ENCODE data around the gene PTPA. TPM values are rescaled to one million over a fixed set of nuclear protein-coding genes. Genes with fewer than 3 reads are reported as not detected.
"Not testable (repeated sequence)": the region's sequence is repeated elsewhere in the genome, so short reads cannot be mapped to it uniquely, and the experiment has no call there.

The PTPA gene
- total RNA-seq, 1 experiment from 2014 or later = 91.8 TPM

GRCh38 chr9:129124506-129125069 is 13.4 kb downstream of the PTPA start:
- Mint-ChIP-seq H3K4me1 (ENCODE audit: insufficient read depth, unreplicated experiment) (peaks cover 10% of the 10 kb centered on the region), H3K27ac (ENCODE audit: low read depth, unreplicated experiment) (peak overlapping the region; percentile 16), H3K27me3 (ENCODE audit: insufficient read depth, unreplicated experiment) (no peaks in the 10 kb centered on the region), H3K4me3 (ENCODE audit: unreplicated experiment) (no peak overlapping the region), H3K9me3 (ENCODE audit: unreplicated experiment) (no peaks in the 10 kb centered on the region), H3K36me3 (ENCODE audit: insufficient read depth, unreplicated experiment) (peaks cover 62% of the 10 kb centered on the region)
- no TSS peak for BruUV-seq (replicated peaks)
- ChIA-PET POLR2A (interaction anchor here (0.7 to 2.9 kb wide), 8 partner anchors 11 to 500 kb away, joined by 3 to 20 read pairs (median 6); partner anchors contain the start of genes CRAT, IER5L and PTPA), CTCF (interaction anchor here (0.6 to 2.8 kb wide), 5 partner anchors 9 to 615 kb away, joined by 3 to 12 read pairs (median 3); no protein-coding TSS in a partner anchor)
- intact Hi-C loops (cut with micrococcal nuclease) = loop anchor here (1.0 kb wide), 1 partner anchor 16 kb away; no protein-coding TSS in a partner anchor
- TF ChIP-seq CTCF (IDR thresholded peaks at IDR 0.05; ENCODE audit: unreplicated experiment) = no peak
- DNase-seq (ENCODE audit: unreplicated experiment) = no peak

GRCh38 chr9:129125478-129125877 is 14.3 kb downstream of the PTPA start:
- Mint-ChIP-seq H3K36me3 (ENCODE audit: insufficient read depth, unreplicated experiment) (peaks cover 63% of the 10 kb centered on the region), H3K4me1 (ENCODE audit: insufficient read depth, unreplicated experiment) (peaks cover 10% of the 10 kb centered on the region), H3K27ac (ENCODE audit: low read depth, unreplicated experiment) (peak overlapping the region; percentile 16), H3K9me3 (ENCODE audit: unreplicated experiment) (no peaks in the 10 kb centered on the region), H3K4me3 (ENCODE audit: unreplicated experiment) (no peak overlapping the region), H3K27me3 (ENCODE audit: insufficient read depth, unreplicated experiment) (no peaks in the 10 kb centered on the region)
- ChIA-PET POLR2A (interaction anchor here (0.7 to 2.9 kb wide), 12 partner anchors 12 to 501 kb away, joined by 3 to 20 read pairs (median 4); partner anchors contain the start of genes CRAT, IER5L and PTPA), CTCF (interaction anchor here (0.5 to 2.8 kb wide), 8 partner anchors 9 to 1602 kb away, joined by 3 to 12 read pairs (median 4); no protein-coding TSS in a partner anchor)
- TF ChIP-seq CTCF (IDR thresholded peaks at IDR 0.05; ENCODE audit: unreplicated experiment) = no peak
- no TSS peak for BruUV-seq (replicated peaks)
- intact Hi-C loops (cut with micrococcal nuclease) = loop anchor here (1.0 kb wide), 1 partner anchor 15 kb away; no protein-coding TSS in a partner anchor
- peak; percentile 97 for DNase-seq (ENCODE audit: unreplicated experiment)

- ChIA-PET POLR2A (interaction anchor here (1.7 to 2.9 kb wide), 3 partner anchors 12 to 49 kb away, joined by 5 to 20 read pairs (median 19); no protein-coding TSS in a partner anchor), CTCF (interaction anchor here (0.7 to 3.3 kb wide), 4 partner anchors 8 to 484 kb away, joined by 3 to 8 read pairs (median 5); no protein-coding TSS in a partner anchor)
- Mint-ChIP-seq H3K4me3 (ENCODE audit: unreplicated experiment) (no peak overlapping the region), H3K27ac (ENCODE audit: low read depth, unreplicated experiment) (no peak overlapping the region), H3K36me3 (ENCODE audit: insufficient read depth, unreplicated experiment) (peaks cover 67% of the 10 kb centered on the region), H3K4me1 (ENCODE audit: insufficient read depth, unreplicated experiment) (peaks cover under 1% of the 10 kb centered on the region), H3K27me3 (ENCODE audit: insufficient read depth, unreplicated experiment) (no peaks in the 10 kb centered on the region), H3K9me3 (ENCODE audit: unreplicated experiment) (no peaks in the 10 kb centered on the region)
- no TSS peak for BruUV-seq (replicated peaks)
- no peak for DNase-seq (ENCODE audit: unreplicated experiment)
- intact Hi-C loops (cut with micrococcal nuclease) = no loop called here
- TF ChIP-seq CTCF (IDR thresholded peaks at IDR 0.05; ENCODE audit: unreplicated experiment) = no peak
Measured at GRCh38 chr9:129126749-129127618, 15.8 kb downstream of the PTPA start.

GRCh38 chr9:129128689-129129088 is 17.5 kb downstream of the PTPA start:
- Mint-ChIP-seq H3K4me3 (ENCODE audit: unreplicated experiment) (no peak overlapping the region), H3K4me1 (ENCODE audit: insufficient read depth, unreplicated experiment) (no peaks in the 10 kb centered on the region), H3K36me3 (ENCODE audit: insufficient read depth, unreplicated experiment) (peaks cover 55% of the 10 kb centered on the region), H3K27me3 (ENCODE audit: insufficient read depth, unreplicated experiment) (no peaks in the 10 kb centered on the region), H3K27ac (ENCODE audit: low read depth, unreplicated experiment) (no peak overlapping the region), H3K9me3 (ENCODE audit: unreplicated experiment) (no peaks in the 10 kb centered on the region)
- DNase-seq (ENCODE audit: unreplicated experiment) = no peak
- intact Hi-C loops (cut with micrococcal nuclease) = no loop called here
- CTCF ChIA-PET = interaction anchor here (3.3 to 3.9 kb wide), 3 partner anchors 11 to 483 kb away, joined by 8 to 32 read pairs (median 13); no protein-coding TSS in a partner anchor
- TF ChIP-seq CTCF (IDR thresholded peaks at IDR 0.05; ENCODE audit: unreplicated experiment) = no peak
- POLR2A ChIA-PET = interaction anchor here (0.7 kb wide), 1 partner anchor 912 kb away, joined by 3 read pairs; no protein-coding TSS in a partner anchor
- BruUV-seq (replicated peaks) = no TSS peak

GRCh38 chr9:129130271-129130670 is 19.1 kb downstream of the PTPA start:
- H3K36me3 Mint-ChIP-seq (ENCODE audit: insufficient read depth, unreplicated experiment) = peaks cover 59% of the 10 kb centered on the region
- not testable (repeated sequence) for BruUV-seq (replicated peaks); H3K4me1 Mint-ChIP-seq (ENCODE audit: insufficient read depth, unreplicated experiment); H3K9me3 Mint-ChIP-seq (ENCODE audit: unreplicated experiment); H3K27me3 Mint-ChIP-seq (ENCODE audit: insufficient read depth, unreplicated experiment); H3K4me3 Mint-ChIP-seq (ENCODE audit: unreplicated experiment); H3K27ac Mint-ChIP-seq (ENCODE audit: low read depth, unreplicated experiment); DNase-seq (ENCODE audit: unreplicated experiment)
- POLR2A ChIA-PET = interaction anchor here (0.5 to 3.0 kb wide), 7 partner anchors 10 to 572 kb away, joined by 3 to 9 read pairs (median 5); partner anchors contain the start of genes DOLPP1 and IER5L
- CTCF ChIA-PET = interaction anchor here (0.5 to 7.2 kb wide), 18 partner anchors 8 to 769 kb away, joined by 3 to 96 read pairs (median 5); partner anchors contain the start of genes C9orf50 and NTMT1
- intact Hi-C loops (cut with micrococcal nuclease) = loop anchor here (2.0 kb wide), 1 partner anchor 481 kb away; no protein-coding TSS in a partner anchor
